ENCODE data around the gene ZNF460. TPM values are rescaled to one million over a fixed set of nuclear protein-coding genes. Genes with fewer than 3 reads are reported as not detected.
A peak's percentile ranks its signal among the peaks of the same experiment; 100 is the strongest.

Gene ZNF460
- total and polyA plus RNA-seq, 8 donors: 3.7 to 55.3 (median 6.1) TPM

- intact Hi-C loops (cut with DNase I): no loop called here
- no peaks in the 10 kb centered on the region for H3K27me3 ChIP-seq
- DNase-seq (no peak), ATAC-seq (no peak)
- no peak overlapping the region for H3K4me3 ChIP-seq
- no peak overlapping the region for H3K27ac ChIP-seq
- H3K9me3 ChIP-seq: no peaks in the 10 kb centered on the region
- no peaks in the 10 kb centered on the region for H3K4me1 ChIP-seq
- no peak for TF ChIP-seq CTCF (IDR thresholded peaks at IDR 0.05)
- peaks cover 0 to 19% of the 10 kb centered on the region in 2 donors for H3K36me3 ChIP-seq
Measured at GRCh38 chr19:57308514-57308913, 28.2 kb downstream of the ZNF460 start.

DNA sequence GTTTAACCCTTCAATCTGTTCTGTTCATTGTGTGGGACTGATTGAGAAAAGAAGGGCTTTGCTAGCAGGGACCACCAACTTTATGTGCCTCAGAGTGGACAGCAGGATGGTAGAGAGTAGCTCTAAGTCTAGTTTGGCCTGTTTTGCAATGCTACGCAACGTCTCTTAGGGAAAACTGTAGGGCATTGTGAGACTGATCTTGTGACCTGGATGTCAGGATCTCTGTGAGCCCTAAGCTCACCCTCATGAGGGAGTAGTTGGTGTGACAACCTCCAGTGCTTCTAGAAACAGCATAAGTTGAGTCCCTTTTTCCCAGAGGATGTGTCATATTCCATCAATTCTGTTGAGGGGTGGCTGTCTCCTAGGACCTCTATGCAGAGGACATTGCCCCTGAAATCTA, 30.5 kb downstream of the ZNF460 start:
- no peak for TF ChIP-seq CTCF (IDR thresholded peaks at IDR 0.05)
- Histone ChIP-seq H3K4me1 (no peaks in the 10 kb centered on the region), H3K9me3 (no peaks in the 10 kb centered on the region), H3K4me3 (no peak overlapping the region), H3K27ac (no peak overlapping the region), H3K27me3 (peaks cover 0 to 18% of the 10 kb centered on the region in 2 donors), H3K36me3 (peaks cover 0 to under 1% of the 10 kb centered on the region in 2 donors)
- ATAC-seq (no peak), DNase-seq (no peak)
- intact Hi-C loops (cut with DNase I): no loop called here

DNA sequence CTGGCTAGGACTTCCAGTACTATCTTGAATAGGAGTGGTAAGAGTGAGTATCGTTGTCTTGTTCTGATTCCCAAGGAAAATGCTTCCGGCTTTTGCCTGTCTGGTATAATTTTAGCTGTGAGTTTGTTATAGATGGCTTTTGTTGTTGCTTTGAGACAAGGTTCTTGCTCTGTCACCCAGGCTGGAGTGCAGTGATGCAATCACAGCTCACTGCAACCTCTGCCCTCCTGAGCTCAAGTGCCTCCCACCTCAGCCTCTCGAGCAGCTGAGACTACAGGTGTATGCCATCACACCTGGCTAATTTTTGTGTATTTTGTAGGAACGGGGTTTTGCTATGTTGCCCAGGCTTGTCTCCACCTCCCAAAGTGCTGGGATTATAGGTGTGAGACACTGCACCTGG, 33.9 kb downstream of the ZNF460 start:
- Histone ChIP-seq H3K36me3 (no peaks in the 10 kb centered on the region), H3K4me3 (no peak overlapping the region), H3K4me1 (no peaks in the 10 kb centered on the region), H3K27ac (no peak overlapping the region), H3K27me3 (peaks cover 9 to 49% of the 10 kb centered on the region in 2 donors), H3K9me3 (no peaks in the 10 kb centered on the region)
- intact Hi-C loops (cut with DNase I): no loop called here
- ATAC-seq (no peak), DNase-seq (no peak)
- TF ChIP-seq CTCF (IDR thresholded peaks at IDR 0.05): no peak

GRCh38 chr19:57317503-57317902, 37.2 kb downstream of the ZNF460 start:
- no peaks in the 10 kb centered on the region for H3K36me3 ChIP-seq
- no peaks in the 10 kb centered on the region for H3K9me3 ChIP-seq
- ATAC-seq (no peak), DNase-seq (peak in 1 of 4 donors; percentile 76)
- no peak for TF ChIP-seq CTCF (IDR thresholded peaks at IDR 0.05)
- intact Hi-C loops (cut with DNase I): no loop called here
- no peak overlapping the region for H3K4me3 ChIP-seq
- H3K27ac ChIP-seq: no peak overlapping the region
- peaks cover 9 to 15% of the 10 kb centered on the region in 2 donors for H3K4me1 ChIP-seq
- peaks cover 9 to 49% of the 10 kb centered on the region in 2 donors for H3K27me3 ChIP-seq

DNA sequence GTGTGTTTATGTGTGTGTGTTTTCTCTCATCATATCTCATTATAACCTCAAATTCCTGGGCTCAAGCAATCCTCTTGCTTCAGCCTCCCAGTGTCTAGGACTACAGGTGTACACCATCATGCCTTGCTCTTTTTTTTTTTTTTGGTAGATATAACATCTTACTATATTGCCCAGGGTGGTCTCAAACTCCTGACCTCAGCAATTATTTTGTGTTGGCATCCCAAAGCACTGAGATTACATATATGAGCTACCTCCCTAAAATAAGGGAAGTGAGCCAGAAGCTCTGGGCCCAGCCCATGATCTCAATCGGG, 39.5 kb downstream of the ZNF460 start:
- H3K27me3 ChIP-seq: peaks cover 9 to 40% of the 10 kb centered on the region in 2 donors
- H3K4me1 ChIP-seq: peaks cover 9 to 19% of the 10 kb centered on the region in 2 donors
- intact Hi-C loops (cut with DNase I): no loop called here
- H3K36me3 ChIP-seq: peaks cover 6 to 17% of the 10 kb centered on the region in 2 donors
- no peak for TF ChIP-seq CTCF (IDR thresholded peaks at IDR 0.05)
- DNase-seq: no peak
- peak overlapping the region; percentile 78 to 94 for H3K4me3 ChIP-seq
- peaks cover 0 to 3% of the 10 kb centered on the region in 2 donors for H3K9me3 ChIP-seq
- peak overlapping the region; percentile 83 to 84 for H3K27ac ChIP-seq
- ATAC-seq: peak; percentile 36

All from left lung (tissue), 10 donors.